NCI-H748 (cell line): Measurements from ENCODE around the gene SPAG9.

Experiments
- DNase-seq: peaks from one replicate; lab custom pipeline; 2025; ENCODE audit not compliant: unreplicated experiment; lab: John Stamatoyannopoulos, UW

The SPAG9 gene

DNA sequence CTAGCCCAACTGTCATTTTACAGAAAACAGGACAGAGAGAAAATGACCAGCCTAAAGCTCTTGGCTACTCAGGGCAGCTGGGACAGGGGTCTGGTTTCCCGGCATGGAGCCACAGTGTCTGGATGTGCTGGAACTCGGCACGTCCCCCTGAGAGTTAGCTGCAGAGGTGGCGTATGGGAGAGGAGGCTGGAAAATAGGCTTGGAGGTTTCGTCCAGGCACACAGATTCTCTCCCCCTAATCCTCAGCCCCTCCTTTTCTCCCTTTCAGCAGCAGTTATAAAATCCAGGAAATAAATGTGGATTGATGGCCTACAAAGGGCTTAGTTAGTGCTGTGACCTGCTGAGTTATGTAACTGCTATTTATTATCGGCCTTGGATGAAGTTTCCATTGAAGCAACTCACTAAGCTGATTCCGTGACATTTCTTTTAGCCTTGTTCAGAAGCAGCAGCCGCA is 165.0 kb downstream of the SPAG9 start:
- DNase-seq = no peak

GRCh38 chr17:50955160-50955559 is 165.5 kb downstream of the SPAG9 start:
- DNase-seq = no peak

DNA sequence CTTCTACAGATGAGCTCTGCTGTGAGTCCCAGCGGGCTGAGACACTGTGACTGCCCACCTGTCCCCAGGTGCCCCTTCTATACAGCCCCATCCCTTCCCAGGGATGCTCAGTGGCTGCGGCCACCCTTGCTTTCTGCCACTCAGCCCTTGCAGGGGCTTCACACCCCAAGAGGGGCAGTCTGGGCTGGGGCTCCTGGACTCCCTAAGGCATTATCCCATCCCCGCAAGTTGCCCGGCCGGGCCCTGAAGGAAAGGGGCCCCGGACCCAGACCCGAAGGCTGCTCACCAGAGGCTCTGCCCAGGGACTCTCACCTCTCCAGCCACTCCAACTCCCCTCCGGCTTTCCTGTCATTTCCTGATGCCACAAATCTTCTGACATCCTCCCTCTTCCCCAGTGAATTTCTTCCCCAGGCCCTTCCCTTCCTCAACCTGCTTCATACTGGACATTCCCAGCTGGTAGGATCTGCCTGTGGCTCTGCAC is 166.0 kb downstream of the SPAG9 start:
- DNase-seq = no peak

DNA sequence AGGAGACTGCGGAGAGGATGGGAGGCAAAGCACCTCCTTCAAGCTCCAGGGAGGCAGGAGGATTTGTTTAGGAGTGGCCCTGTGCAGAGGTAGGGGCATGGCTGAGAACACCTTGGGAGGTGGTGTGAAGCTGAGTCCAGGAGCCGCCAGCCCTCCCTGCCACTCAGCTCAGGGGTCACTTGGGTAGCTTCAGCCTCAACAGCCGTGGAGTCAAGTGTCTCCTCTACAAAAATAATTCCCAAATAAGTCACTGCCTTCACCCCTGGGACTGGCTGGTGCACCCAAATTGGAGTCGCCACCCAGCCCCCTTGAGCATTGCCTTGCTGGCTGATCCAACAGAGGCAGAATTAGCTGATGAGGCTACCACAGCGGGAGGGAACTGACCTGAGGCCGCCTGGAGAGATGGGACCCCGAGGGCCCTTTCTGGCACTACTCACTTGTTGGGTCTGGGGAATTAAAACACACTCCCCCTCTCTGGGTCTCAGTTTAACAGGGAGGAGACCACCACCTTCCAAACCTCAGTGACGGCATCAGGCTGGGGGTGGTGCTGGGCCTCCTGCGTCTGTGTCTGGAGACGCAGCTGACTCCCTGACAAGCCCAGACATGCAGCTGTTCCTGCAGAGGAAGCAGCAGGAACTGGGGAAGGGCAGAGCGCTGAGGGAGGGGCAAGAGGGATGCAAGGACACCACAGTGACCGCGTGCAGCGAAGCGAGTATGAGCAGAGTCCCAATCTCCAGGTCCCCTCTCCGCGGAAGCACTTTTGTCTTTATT is 166.7 kb downstream of the SPAG9 start:
- DNase-seq = peak; percentile 92

DNA sequence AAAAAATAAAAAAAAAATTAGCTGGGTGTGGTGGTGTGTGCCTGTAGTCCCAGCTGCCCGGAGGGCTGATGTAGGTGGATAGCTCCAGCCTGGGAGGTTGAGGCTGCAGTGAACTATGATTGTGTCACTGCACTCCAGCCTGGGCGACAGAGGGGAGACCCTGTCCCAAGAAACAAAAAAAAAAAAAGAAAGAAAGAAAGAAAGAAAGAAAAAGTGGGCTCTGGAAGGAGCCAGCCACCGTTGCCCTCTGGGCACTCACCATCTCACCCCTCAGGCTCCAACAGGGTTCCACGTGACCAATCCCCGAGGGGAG is 167.2 kb downstream of the SPAG9 start:
- DNase-seq = no peak

DNA sequence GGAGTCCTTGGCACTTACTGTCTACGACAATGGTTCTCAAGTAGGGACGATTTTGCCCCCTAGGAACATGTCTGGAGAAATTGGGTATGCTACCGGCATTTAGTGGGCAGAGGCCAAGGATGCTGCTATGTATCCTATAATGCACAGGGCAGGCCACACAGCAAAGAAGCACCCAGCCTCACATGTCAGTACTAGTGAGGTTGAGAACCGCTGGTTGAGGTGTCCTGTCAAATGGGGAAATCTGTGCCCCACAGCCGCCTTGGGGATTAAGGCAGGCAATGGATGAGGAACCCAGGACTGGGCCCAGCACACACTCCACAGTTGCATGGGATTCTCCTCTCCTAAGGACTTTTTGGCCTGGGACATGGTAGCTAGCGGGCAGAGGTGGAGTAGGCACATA is 167.8 kb downstream of the SPAG9 start:
- DNase-seq = no peak

- DNase-seq = peak; percentile 71
Measured at GRCh38 chr17:50952013-50952412, 168.7 kb downstream of the SPAG9 start.

DNA sequence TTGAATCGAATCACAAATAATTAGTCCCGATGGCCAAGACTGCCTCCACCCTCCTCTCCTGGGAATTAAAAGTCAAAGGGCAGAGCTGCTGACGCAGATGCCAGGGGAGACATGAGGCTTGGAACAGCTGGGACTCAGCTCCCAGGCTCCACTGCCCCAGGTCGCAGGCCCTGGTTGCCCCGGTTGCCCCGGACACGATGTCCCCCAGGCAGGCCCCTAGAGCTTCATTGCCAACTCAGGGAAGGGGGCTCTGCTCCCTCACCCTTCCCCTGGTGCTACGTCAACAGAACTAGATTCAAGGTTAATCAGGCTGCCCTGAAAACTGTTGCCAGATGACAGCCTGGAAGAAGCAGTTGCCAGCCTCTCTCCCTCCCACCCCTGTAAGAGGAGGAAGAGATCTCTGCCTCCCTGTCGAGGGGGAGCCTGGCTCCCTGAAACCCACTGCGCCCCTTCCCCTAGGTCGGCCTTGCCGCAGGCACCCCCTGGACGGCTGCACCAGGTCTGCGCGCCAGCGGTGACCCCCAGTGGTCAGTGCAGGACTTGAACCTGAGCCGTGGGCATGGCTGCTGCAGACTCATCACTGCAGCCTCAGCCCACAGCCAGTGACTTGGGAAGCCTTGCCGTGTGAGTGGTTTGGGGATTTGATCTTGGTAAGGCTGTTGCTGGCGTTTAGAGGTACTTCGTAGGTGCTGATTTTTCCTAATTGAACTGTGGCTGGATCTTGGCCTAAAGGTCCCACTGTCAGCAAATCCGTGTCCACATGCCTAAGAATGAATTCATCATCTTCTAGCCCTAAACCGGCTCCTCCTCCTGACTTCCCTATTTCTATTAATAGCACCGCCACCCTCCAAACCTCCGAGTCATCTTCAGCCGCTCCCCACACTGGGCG is 170.4 kb downstream of the SPAG9 start:
- DNase-seq = peak; percentile 56

DNA sequence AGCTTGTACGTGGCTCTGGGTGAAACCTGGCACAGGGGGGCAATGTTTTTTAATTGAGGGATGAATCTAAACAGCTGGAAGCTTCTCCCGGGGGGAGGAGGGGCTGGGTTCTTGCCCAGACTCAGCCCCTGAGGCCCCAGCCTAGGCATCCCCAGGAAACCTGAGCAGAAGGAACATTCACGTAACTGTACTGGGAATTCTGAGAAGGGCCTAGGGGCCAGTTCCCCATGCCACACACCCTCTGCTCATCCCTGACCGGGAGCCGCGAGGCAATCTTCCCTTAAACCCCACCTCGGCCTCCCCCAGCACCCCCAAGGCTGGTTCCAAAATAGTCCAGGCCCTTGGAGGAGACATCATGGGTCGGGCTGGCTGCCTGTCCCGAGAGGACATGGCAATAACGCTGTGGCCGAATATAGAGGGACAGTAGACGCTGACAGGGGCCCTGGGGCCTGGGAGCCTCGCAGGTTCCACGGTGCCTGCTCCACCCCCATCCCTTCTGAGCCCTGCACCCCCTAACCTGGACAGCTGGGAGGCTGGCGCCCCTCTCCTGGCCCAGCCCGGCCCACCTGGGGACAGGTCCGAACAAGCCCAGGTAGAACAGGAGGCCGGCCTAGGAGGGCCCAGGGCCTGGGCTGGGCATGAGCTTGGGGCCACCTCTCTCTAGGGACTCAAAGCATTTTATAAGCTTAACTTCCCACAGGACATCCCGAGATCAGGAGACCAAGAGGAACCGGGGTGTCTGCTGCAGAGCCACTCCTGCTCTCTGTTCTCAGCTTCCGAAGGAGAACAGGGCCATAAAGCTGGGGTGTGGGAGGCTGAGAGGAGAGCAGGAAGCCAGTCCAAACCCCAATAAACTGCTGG is 171.3 kb downstream of the SPAG9 start:
- no peak for DNase-seq

GRCh38 chr17:50948711-50949110 is 172.0 kb downstream of the SPAG9 start:
- no peak for DNase-seq

DNA sequence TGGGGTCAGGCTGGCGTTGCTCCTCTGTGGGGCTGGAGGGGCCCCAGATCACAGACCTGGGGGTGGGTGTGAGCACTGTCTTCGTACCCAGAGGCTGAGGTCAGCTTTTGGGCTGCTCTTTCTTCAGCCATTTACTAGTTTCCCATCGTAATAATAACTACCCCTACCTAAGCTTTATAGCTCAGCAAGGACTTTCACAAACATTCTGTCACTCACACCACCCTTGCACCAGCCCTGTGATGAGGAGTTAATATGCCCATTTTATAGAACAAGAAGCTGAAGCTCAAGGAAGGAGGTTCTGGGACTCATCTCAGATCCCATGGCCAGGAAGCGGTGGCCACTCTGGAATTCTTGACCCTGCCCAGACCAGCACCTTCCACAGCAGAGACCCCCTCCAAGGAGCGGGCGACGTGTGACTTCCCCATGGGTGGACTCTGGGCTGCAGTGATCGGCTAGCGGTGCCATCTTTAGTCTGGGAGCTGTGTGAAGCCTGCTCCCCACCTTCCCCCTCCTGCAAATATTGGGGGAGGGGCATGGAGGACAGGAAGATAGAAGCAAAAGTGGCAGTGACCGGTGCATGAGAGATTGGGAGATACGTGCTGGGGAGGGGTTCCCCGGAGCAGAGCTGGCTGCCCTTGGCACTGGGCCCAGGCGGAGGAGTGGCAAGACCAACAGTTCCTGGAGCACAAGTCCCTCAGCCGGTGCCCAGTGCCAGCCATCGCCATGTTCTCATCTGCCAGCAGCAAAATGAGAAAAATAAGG is 172.7 kb downstream of the SPAG9 start:
- no peak for DNase-seq

DNA sequence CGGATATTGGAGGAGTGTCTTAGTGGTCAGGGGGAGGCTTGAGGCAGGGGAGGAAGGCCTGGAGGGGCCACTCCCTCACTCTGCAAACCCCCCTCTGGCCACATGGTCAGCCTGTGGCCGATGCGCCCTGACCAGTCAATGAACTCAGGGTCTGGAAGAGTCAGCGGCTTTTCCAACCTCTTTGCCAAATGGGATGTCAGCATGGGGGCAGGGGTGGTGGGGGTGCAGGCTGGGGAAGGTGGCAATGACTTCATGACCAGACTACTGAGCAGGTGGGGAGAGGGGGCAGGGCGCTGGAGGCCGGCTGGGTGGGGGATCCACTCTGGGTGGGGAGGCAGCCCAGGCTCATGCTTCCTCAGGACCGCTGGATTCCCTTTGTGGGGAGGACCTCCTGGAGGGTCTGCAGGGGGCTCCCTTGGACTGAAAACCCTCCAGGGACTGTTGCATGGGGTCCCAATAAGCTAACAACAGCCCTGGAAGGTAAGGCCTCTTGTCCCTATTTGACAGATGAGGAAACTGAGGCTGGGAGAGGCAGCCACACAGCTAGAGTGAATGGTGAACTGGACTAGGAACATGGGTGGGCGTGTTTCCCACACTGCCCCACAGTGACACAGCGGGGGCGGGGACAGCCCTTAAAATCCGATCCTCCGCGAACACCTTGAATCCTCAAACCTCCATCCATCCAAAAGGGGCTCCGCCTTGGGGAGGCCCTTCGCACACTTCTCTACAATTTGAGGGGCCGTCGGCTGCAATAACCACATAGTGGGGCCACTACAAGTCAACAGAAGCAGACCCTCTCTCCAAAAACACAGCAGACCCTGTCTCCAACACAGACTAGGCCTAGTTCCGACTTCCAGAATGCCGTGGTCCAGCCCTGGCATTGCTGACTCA is 173.5 kb downstream of the SPAG9 start:
- DNase-seq = no peak

DNA sequence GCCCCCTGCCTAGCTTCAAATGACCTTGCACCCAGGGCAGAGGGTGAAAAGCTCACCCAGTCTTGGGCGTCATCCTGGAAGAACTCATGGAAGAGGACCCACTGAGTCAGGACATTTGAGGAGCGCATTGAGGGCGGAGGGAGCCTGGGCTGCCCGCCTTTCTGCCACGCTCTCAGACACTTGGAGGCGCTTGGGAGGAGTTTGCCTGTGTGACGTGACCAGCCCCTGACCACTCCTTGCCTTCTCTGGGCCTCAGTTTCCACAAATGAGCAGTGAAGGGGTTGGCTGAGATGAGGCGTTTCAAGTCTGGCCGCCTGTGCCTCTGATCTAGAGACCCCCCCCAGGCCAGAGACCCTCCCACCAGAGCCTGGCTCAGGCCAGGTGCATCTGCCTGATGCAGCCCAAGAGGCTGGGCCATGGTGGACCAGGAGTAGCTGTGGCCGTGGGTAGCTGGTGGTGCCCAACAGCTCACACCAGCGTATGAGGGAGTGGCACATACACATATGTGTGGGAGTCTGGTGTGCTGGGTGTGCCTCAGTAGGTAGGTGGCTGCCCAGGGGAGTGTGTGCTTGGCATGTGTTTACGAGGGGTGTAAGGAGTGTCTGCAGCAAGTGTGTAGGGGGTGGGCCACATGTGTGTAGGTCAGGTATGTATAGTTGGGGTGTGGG is 174.3 kb downstream of the SPAG9 start:
- DNase-seq = no peak

DNA sequence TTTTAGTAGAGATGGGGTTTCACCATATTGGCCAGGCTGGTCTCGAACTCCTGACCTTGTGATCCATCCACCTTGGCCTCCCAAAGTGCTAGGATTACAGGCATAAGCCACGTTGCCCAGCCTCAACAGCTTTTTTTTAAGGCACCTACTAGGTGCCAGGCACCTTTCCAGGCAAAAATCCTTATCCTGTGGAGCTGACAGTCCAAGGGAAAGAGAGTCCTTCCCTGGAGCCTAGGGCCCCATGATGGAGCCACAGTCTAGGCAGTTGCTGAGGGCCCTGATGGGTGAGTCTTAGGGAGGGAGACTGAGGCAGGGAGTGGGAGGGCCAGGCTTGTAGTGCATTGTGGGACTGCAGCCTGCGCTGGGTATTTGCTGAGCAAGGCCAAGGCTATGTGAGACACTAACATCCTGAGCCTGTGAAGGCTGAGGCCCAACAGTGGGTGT is 174.9 kb downstream of the SPAG9 start:
- no peak for DNase-seq

- DNase-seq = no peak
Measured at GRCh38 chr17:50944902-50945720, 175.6 kb downstream of the SPAG9 start.

DNA sequence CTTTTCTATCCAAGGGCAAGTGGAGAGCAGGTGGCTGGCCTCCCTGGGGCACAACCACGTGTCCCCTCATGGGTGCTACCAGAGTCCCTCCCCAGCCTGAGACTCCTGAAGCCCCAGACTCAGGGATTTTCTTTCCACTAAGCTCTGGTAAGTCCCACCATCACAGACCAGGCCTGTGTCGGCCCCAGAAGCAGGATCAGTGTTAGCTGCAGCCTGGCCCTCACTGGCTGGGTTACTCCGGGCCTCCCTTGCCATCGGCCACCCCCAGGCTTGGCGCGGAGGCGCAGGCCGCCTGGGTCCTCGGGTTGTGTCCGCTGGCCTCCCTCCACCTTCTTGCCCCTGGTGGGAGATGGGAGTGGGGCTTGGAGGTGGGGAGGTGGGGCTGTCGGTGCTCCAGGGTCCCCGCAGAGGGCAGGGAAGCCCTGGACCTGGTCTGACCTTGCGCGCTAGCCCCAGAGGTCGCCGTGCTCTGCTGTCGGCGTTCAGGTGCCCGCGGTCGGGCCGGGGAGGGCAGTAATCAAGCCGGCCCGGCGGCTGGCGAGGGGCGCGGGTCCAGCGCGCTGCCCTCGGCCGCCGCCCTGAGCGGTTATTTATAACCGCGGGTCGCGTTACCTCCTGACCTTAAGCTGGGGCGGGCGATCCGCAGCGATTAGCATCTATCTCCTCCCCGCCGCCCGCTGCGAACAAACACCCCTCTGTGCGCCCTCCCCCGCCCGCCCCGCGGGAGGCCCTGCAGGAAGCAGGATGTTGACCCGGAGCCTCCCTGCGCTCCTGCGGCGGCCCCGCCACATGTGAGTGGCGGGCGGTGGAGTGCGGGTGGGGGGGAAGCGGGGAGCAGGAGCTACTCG is 176.4 kb downstream of the SPAG9 start:
- peak; percentile 70 for DNase-seq

DNA sequence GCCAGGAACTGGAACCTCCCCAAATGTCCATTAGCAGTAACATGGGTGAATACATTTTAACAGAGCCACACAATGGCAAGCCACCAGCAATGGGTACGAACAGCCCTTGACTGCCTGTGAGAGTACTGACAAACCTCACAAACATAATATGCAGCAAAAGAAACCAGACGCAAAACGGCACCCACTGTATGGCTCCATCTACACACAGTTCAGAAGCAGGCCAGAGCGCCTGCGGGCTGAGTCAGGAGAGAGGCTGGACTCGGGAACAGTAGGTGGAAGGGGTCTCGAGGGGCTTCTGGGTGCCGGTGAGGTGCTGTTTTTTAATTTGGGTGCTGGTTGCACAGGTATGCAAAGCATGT is 177.1 kb downstream of the SPAG9 start:
- no peak for DNase-seq
